SIG-M5 treated with dmso at 0.1 percent for 504 hours (cell line): ENCODE measurements around the gene ASCL2.

Experiments
- DNase-seq: peaks from one replicate; lab custom pipeline; 2025; ENCODE audit not compliant: unreplicated experiment; lab: John Stamatoyannopoulos, UW

ASCL2 gene, protein sequence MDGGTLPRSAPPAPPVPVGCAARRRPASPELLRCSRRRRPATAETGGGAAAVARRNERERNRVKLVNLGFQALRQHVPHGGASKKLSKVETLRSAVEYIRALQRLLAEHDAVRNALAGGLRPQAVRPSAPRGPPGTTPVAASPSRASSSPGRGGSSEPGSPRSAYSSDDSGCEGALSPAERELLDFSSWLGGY

GRCh38 chr11:2270322-2271076, at the start of gene ASCL2:
TSS of gene ASCL2 (minus strand) at chr11:2270588. CDS start at chr11:2270332, 256 bp downstream.
- no peak for DNase-seq

DNA sequence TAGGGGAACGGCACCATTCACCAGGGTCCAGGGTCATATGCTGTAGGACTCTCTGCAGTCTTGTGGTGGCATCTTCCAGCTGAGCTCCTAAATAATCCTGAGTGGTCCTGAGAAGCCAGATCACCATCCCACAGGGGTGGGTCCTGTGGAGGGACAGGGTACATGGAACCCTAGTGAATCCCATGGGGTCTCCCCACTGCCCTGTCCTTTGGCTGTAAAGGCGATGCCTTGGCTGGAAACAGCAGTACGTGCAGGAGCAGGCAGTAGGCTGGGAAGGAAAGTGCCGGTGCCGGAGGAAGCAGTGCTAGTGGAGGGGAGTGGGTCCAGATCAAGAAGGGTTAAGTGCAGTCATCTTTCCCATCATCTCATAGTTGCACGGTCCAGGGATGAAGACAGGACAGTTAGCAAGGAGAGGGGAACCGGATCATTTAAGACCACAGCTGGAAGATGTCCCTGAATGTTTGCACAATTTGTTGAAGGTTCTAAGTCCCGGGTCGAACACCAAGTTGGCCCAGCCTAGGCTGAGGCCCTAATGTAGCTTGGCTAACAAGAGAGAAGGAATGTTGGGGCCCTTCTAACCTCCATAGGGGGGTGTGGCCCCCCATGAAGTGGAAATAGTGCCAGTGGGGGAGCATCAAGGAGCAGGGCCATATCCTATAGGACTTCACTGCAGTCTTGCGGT, 49.5 kb upstream of the ASCL2 start:
- DNase-seq: no peak

DNA sequence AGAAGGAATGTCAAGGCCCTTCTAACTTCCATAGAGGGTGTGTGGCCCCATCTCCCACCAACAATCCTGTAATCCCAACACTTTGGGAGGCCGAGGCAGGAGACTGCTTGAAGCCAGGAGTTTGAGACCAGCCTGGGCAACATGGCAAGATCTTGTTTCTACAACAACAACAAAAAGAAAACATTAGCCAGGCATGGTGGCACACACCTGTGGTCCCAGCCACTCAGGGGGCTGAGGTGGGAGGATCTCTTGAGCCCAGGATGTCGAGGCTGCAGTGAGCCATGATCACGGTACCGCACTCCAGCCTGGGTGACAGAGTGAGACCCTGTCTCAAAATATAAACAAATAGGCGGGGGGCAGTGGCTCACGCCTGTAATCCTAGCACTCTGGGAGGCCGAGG, 48.3 kb upstream of the ASCL2 start:
- no peak for DNase-seq

- no peak for DNase-seq
Observed at GRCh38 chr11:2318123-2318522, 47.7 kb upstream of the ASCL2 start.

GRCh38 chr11:2317354-2318050, 47.1 kb upstream of the ASCL2 start:
- no peak for DNase-seq

DNA sequence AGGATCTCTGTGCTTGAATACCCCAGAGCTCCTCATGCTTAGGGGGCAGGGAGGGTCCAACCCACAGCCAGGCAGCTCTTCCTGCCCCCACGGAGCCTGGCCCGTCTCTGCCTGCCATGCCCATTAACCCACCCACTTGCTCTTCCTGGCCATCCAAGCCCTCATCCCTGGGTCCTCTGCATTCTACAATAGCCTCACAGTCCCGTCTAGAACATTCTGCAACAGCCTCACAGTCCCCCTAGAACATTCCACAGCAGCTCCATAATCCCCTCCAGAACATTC, 46.5 kb upstream of the ASCL2 start:
- no peak for DNase-seq

- no peak for DNase-seq
Observed at GRCh38 chr11:2316169-2316962, 46.0 kb upstream of the ASCL2 start.

DNA sequence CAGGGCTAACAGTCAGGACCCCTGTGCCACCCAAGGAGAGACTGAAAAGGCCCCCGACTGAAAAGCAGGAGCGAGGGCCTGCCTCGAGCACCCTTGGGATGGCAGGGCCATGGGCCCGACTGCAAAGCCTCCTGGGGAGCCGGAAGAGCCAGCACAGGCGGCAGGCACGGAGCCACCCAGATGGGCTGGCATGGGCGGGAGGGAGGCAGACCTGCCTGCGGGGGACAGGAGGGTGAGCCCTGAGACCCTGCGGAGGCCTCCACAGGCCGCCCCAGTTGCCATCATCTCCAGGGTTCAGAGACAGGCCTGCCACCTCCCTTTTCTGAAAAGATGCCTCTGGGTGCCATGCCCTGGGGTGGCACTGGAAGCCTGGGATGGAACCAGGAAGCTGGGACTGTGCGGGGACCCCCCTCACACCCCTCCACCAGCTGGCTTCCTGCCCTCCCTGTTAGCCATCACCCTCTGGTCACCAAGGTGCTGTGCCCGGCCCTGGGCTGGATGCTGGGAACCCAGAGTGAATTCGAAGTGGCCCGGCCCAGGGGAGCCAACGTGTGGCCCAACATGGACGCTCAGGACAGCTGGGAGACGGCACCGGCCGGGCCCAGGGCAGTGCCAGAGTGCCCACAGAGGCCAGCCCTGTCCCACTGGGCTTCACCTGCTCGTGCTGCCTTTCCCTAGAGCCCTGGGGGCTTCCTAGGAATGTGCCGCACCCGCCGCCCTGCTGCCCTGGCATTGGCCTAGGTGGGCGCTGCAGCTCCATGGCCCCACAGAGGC, 45.2 kb upstream of the ASCL2 start:
- no peak for DNase-seq

- DNase-seq: no peak
Observed at GRCh38 chr11:2314525-2315394, 44.4 kb upstream of the ASCL2 start.

- no peak for DNase-seq
Observed at GRCh38 chr11:2314136-2314524, 43.7 kb upstream of the ASCL2 start.

GRCh38 chr11:2313051-2313951, 42.9 kb upstream of the ASCL2 start:
- DNase-seq: no peak

DNA sequence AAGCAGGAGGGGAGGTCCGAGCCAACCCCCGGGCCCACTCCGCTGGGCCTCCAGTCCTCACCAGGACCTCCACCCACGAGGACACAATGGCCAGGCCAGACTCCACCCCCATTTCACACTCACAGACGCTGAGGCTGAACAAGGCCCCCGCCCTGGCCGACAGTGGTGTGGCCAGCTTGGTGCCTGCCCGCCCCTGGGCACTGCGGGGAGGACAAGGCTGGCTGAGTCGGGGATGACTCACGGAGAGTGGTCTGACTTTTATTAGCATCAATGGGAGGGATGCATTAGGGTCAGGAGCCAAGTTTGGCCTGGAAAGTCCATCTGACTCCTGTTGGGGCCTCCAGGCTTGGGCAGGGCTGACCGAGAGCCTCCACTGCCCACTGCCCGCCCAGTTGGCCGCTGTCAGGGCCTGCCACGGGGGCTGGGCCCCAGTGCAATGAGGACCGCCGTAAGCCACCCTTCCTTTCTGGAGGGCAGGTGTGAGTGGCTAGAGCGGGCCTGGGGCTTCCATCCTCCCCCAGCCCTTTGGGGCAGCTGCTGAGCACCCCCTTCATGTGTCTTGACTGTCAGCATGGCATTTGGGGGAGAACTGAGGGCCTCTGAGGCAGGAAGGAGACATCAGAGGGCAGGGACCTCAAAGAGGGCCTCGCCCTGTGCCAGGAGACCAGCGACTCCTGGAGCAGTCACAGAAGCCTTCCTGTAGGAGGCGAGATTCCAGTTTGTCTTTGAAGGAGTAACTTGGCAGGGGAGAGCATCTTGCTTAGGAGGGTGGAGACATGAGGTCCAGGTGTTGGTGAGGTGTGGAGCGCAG, 42.0 kb upstream of the ASCL2 start:
- no peak for DNase-seq

GRCh38 chr11:2311353-2312133, 41.2 kb upstream of the ASCL2 start:
- DNase-seq: no peak

DNA sequence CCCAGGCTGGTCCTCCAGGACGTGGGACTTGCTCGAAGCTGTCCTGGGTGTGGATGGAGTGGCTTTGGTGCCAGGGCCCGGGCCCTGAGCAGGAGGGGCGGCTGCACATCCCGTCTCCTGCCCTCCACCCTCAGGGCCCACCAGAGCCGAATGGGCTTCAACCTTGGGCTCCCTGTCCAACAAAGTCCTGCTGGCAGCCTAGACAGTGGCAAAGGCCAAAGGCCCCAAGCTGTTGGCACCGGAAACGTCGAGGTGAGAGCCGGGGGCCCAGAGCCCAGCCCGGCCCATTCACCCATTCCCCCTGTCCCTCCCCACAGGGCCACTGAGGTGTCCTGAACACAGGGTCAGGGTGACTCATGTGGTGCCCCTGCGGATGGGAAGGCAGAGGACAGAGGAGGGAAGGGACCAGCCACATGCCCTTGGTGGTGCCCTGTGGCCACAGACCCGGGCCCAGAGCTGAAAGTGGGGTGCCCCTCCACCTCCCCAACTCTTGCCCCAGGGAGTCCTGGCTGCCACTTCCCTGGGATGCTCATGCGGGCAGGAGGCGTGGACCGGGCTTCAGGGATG, 40.5 kb upstream of the ASCL2 start:
- no peak for DNase-seq

GRCh38 chr11:2310073-2310785, 39.8 kb upstream of the ASCL2 start:
- no peak for DNase-seq
